Fibroblast of mammary gland (primary cell): ENCODE data around the gene PRIMPOL.

ENCODE experiments used
- DNase-seq: peaks from one replicate; pipeline ENCODE4 v3.0.0-alpha.2; 2010; ENCODE audit warnings: low read depth
- H3K4me3 ChIP-seq: 2 replicates; pipeline ENCODE4 v1.5.1; 2011; ENCODE audit warnings: low read depth, mild to moderate bottlenecking, low read length, moderate library complexity; ENCODE audit not compliant: control insufficient read depth
- TF ChIP-seq, protein P1 (sequence below): conservative IDR thresholded peaks from 2 replicates; pipeline ENCODE4 v1.5.1; 2011; ENCODE audit warnings: low read depth, low read length, inconsistent platforms; ENCODE audit not compliant: control insufficient read depth, insufficient read depth

The PRIMPOL gene

DNA sequence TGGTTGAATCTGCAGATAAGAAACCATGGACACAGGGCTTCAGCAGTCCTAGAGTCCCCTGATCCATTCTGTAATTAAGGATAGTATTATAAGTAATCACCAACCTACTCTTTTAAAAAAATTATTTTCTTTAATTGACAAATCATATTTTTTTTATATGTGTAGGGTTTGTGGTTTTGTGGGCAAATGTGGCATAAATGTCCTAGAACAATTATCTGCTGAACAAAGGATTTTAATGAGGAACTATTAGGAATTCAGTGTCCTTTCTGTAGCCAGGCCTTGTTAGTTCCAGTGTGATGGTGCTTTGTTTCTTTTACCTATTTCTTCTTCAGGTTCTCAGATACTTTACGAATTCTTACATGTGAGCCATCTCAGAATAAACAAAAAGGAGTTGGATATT is 32.4 kb downstream of the PRIMPOL start:
- no peak overlapping the region for H3K4me3 ChIP-seq
- TF ChIP-seq, protein P1, sequence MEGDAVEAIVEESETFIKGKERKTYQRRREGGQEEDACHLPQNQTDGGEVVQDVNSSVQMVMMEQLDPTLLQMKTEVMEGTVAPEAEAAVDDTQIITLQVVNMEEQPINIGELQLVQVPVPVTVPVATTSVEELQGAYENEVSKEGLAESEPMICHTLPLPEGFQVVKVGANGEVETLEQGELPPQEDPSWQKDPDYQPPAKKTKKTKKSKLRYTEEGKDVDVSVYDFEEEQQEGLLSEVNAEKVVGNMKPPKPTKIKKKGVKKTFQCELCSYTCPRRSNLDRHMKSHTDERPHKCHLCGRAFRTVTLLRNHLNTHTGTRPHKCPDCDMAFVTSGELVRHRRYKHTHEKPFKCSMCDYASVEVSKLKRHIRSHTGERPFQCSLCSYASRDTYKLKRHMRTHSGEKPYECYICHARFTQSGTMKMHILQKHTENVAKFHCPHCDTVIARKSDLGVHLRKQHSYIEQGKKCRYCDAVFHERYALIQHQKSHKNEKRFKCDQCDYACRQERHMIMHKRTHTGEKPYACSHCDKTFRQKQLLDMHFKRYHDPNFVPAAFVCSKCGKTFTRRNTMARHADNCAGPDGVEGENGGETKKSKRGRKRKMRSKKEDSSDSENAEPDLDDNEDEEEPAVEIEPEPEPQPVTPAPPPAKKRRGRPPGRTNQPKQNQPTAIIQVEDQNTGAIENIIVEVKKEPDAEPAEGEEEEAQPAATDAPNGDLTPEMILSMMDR = no peak
- DNase-seq = no peak

DNA sequence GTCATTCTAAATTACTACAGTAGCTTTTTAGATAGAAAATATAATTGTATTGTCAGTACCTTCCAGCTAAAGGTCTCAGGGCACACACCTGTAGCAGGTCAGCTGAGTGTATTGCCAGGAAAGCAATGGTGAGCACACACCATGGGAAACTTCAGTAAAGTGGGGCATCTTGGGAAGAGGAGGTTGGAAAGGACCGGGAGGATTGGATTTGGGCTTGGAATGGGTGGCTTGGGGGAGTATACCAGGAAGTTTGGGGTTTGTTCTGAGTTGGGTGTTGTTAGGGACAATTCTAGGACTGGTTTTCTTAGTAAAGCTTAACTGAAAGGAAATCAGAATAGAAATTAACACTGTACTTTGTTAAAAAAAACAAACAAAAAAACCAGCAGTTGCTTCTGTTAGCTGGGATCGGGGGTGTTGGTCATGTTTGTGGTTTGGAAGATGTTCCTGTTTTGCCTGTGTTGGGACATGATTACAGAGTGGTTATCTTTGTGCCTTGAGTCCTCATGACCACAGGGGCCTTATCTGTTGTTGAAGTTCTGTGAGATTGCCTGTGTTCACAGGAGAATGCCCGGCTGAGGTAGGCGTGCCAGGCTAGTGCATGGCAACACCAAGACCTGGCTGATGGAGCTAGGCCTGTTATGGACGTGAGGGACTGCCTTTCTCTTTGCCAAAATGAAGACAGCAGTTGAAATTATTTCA is 35.1 kb downstream of the PRIMPOL start:
- peak; percentile 37 for DNase-seq
- TF ChIP-seq, protein P1 = no peak
- no peak overlapping the region for H3K4me3 ChIP-seq

DNA sequence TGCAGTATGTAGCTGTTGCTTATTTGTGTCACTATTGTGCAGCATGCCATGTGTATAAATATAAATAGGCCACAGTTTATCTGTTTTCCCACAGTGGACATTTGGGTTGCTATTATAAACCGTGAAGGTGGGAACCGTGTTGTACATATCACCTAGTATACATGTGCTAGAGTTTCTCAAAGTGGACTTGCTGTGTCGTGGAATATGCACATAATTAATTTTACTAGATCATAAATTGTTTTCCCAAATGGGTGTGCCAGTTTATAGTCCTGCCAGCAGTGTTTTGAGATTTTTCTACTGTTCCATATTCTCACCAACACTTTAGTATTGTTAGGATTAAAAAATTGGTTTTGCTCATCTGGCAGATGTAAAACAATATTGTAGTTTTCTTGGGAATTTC is 38.5 kb downstream of the PRIMPOL start:
- DNase-seq = no peak
- TF ChIP-seq, protein P1 = no peak
- H3K4me3 ChIP-seq = no peak overlapping the region

DNA sequence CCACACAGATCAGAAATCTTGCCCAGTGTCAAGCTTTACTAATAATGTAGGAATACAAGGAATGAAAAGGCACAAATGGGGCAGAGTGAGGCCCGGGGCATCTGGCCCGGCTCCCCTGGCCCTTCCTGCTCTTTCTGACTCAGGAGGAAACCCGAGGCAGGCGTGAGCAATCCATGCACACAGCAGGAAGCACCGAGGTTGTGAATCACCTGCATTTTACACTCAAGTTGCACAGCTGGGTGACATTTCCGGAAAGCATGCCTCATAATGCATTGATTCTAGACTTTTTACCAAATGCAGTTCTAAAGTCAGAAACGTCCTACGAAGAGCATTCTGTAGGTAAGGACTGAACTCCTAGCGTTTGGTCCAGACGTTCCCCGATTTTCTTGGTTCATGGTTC is 38.9 kb downstream of the PRIMPOL start:
- peak; percentile 88 for DNase-seq
- H3K4me3 ChIP-seq = no peak overlapping the region
- TF ChIP-seq, protein P1 = no peak

DNA sequence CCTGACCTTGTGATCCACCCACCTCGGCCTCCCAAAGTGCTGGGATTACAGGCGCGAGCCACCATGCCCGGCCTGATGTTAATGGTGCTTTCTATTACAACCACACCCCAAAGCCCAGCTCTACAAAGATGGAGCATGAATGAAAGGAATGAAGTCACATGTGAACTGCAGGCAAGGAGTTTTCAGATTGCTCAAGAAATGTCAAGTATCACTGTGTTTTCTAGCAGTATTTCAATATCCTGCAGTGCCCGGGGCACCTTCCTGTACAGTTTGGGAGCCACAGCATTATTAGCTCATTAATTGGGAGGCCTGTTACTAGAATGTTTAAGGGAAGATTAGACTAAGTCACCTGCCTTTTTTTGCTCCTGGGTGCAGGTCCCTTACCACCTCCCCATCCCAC is 40.1 kb downstream of the PRIMPOL start:
- no peak overlapping the region for H3K4me3 ChIP-seq
- DNase-seq = no peak
- TF ChIP-seq, protein P1 = no peak

DNA sequence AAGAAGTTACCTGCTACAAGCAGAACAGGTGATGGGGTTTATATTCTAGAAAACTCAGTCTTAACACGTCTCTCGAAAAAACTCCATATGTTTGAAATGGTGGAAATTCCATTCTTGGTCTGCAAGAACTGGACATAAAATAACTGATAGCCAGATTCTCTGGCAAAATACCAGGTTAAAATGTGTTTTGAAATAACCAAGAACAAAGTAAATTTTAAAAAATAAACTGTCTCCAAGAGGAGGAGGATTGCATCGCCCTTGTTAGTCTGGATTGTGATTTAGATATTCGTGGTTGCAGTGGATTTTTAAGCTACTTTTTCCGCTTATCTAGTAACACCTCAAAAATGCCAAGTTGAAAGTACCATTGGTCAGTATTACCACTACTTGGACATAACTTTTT is 43.5 kb downstream of the PRIMPOL start:
- no peak for DNase-seq
- H3K4me3 ChIP-seq = no peak overlapping the region
- TF ChIP-seq, protein P1 = no peak
